Midbrain (tissue), 1 donor: ENCODE data around the gene AK6.
A peak's percentile ranks its signal among the peaks of the same experiment; 100 is the strongest.
"Not testable (repeated sequence)": the region's sequence is repeated elsewhere in the genome, so short reads cannot be mapped to it uniquely, and the experiment has no call there.

Experiments used
- DNase-seq: peaks from one replicate; lab custom pipeline; 2025; lab: John Stamatoyannopoulos, UW

The AK6 gene

DNA sequence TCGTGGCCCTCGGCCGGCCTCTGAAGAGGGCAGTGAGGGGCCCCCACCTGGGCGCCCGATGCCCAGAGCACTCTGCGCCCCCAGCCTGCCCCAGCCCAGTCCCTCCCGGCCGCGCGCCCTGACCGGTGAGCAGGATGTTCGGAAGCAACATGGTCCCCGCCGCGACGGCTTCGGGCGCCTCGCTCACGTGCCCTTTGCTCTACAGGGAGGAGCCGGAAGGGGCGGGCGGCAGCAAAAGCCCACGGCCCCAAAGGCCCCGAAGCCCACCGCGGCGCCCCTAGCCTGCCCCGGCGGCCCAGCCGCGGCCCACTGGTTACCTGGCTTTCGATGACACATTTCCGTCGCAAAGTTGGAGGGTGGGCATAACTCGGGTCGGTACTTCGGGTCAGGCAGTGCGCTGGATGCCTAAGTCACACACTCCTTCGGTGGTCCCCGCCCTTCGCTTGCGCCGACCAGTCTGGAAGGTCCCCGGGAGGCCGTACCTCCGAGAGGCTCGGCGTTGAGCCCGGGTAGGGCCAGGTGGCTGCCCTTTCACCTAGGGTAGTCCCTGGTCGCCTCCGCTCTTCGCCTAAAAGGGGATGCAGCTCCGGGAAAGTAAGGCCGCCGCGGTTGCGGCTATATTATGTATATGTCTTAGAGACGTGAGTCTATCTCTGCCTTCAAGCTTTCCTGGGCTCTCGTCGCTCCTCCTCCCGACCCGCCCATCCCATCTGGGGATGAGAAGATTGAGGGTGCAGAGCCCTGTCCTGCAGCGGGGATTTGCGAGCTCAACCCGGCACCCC lies at the start of gene AK6, which contains the start of the genes RAD17 and TAF9:
TSS of gene AK6 (minus strand) at position 181 of the 782 bp plus-strand sequence. CDS start at position 151, 30 bp downstream.
TSS of gene RAD17 (plus strand) at position 479 of the 782 bp plus-strand sequence. CDS start 2,391 bp downstream, outside the sequence.
TSS of gene TAF9 (minus strand) at position 181 of the 782 bp plus-strand sequence. CDS start 3,783 bp downstream, outside the sequence.
- peak; percentile 92 for DNase-seq

GRCh38 chr5:69418554-69418953 lies 49.2 kb upstream of the AK6 start:
- no peak for DNase-seq

GRCh38 chr5:69416699-69417098 lies 47.4 kb upstream of the AK6 start:
- no peak for DNase-seq

DNA sequence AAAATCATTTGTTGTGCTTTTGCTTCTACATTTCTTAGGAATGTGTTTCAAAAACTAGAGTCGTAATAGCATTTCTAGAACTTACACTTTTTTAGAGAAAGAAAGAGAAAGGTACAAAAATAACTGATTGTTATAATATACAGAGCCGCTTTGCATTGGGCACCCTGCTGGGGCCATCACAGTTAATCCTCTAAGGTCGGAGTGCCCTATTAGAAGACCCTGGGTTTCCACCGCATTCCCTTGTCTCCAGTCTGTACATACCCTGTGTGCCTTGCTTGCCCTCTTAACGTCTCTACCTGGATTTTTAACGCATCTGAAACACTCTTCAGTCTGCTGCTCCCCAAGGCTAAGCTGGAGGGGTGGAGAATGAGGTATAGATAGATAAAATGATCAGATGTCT lies 46.9 kb upstream of the AK6 start:
- DNase-seq, result no peak

GRCh38 chr5:69415584-69415958 lies 46.3 kb upstream of the AK6 start:
- no peak for DNase-seq

DNA sequence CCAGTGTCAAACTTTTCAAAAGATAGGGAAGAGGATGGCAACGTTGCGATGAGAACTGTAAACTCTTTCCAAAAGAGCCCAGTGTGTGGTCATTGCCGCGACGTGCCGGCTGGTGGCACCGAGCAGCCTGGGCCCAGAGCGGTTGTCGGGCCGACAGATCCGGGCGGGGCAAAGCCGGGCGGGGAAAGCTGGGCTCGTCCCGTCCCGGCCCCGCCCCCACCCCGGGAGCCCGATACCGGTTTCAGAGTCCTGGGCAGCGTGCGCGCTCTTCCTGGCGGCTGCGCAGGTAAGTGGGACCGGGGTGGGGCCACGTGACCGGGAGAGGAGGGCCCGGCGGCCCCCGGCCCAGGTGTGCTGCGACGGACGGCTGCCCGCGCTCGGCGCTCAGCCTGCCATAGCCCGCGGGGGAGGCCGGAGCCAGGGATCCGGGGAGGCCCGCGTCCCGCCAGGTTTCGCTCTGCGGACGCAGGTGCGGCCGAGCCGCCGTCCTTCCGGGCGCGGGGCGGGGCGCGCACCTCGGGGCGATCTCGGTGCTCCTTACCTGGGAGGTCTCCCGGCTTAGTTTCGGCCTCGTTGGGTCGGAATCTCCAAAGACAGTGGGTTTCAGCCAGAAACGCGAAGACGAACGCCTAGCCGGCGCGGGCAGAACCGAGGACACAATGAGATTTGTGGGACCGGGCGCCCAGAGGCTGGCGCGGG lies 45.7 kb upstream of the AK6 start, which contains the start of gene MARVELD2:
TSS of gene MARVELD2 (plus strand) at position 232 of the 699 bp plus-strand sequence. CDS start 4,270 bp downstream, outside the sequence.
- DNase-seq, result peak; percentile 2

DNA sequence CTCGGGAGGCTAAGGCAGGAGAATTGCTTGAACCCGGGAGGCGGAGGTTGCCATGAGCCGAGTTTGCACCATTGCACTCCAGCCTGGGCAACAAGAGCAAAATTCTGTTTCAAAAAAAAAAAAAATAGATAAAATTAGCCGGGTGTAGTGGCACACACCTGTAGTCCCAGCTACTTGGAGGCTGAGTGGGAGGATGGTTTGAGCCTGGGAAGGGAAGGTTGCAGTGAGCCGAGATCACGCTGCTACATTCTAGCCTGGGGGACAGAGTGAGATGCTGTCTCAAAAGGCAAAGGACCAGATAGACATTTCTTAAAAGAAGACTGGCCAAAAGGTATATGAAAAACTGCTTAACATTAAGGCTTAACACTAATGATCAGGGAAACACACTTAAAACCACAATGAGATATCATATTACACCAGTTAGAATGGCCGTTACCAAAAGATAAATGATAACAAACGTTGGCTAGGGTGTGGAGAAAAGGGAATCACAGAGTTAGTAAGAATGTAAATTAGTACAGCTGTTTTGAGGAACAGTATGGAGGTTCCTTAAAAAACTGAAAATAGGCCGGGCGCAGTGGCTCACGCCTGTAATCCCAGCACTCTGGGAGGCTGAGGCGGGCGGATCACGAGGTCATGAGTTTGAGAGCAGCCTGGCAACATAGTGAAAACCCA lies 35.5 kb upstream of the AK6 start:
- no peak for DNase-seq

DNA sequence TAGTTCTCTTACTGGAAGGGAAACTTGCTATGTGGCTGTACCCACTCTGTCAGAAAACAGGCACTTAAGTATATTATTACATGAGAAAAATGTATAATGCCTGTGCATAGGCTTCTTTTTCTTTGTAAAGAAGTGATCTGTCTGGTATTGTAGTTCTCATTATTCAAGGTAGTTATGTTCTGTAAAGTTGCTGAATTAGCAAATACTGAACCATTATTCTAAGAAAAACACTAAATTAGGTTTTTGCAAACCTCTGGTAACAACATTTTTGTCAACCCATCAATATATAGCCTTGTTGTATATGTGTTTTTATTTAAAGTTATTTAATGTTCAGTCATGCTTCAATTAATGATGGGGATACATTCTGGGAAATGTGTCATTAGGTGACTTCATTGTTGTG lies 9.1 kb upstream of the AK6 start:
- no peak for DNase-seq

GRCh38 chr5:69374911-69375446 lies 5.7 kb upstream of the AK6 start:
- DNase-seq, result no peak

DNA sequence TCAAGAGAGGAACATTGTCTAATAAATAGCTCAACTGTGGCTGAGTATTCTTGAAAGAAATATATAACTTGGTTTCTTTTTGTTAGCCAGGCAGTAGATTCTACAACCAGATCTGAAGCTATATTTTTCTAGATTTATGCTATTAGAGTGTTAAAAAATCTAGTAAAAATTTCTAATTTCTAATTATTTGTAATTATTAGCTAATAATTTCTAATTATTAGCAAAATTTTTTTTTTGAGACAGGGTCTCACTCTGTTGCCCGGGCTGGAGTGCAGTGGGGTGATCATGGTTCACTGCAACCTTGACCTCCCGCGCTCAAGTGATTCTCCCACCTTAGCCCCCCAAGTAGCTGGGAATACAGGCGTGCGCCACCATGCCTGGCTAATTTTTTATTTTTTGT lies 3.1 kb upstream of the AK6 start:
- no peak for DNase-seq

DNA sequence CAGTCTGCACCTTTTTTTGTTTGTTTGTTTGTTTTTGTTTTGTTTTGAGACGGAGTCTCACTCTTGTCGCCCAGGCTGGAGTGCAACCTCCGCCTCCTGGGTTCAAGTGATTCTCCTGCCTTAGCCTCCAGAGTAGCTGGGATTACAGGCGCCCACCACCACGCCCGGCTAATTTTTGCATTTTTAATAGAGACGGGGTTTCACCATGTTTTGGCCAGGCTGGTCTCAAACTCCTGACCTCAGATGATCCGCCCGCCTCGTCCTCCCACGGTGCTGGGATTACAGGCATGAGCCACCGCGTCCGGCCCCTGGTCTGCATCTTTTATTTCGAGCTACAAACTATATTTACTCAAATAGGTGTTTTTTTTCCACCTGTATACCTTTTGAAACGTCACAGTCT lies 1.0 kb upstream of the AK6 start:
- not testable (repeated sequence) for DNase-seq

- no peak for DNase-seq
Observed at GRCh38 chr5:69368458-69369339, 621 bp downstream of the AK6 start.

GRCh38 chr5:69367697-69368279 lies 1.5 kb downstream of the AK6 start:
- no peak for DNase-seq

GRCh38 chr5:69364850-69365249 lies 4.5 kb downstream of the AK6 start:
- no peak for DNase-seq

DNA sequence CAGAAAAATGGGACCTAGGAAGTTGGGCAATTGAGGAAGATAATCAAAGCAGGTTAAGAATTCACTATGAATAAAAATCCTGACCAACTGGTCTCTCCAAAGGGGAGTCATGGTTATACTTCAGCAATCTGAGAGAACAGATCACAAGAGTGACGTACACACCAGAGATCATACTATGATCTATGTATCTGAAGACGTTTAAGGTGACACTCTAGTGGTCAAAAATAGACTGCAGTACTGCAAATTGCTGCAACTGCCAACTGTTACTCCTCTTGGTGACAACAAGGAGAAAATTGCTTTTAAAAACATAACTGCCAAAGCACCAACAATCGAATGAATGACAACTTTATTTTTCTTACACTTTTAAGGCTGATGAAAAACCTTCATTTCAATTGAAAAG lies 4.9 kb downstream of the AK6 start:
- no peak for DNase-seq

GRCh38 chr5:69360442-69360841 lies 8.9 kb downstream of the AK6 start:
- no peak for DNase-seq

DNA sequence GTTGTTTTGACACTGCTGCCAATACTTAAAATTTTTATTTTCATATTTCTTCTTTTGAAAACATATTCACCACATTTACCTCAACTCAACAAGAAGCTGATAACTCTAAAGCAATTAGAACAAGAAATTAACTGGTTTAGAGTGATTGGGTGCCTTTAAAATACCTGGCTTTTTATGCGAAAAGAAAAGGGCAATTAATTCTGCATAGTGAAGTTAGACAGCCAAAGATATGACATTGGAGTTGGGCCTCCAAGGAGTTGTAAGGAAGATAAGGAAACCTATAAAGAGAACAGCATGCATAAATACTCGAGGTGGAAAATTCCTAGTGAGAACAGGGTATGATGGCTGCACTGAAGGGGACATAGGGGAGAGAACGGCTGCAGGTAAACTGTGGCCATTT lies 9.6 kb downstream of the AK6 start:
- no peak for DNase-seq

- no peak for DNase-seq
Observed at GRCh38 chr5:69350664-69351063, 18.7 kb downstream of the AK6 start.

GRCh38 chr5:69343083-69343482 lies 26.2 kb downstream of the AK6 start:
- no peak for DNase-seq

- DNase-seq, result no peak
Observed at GRCh38 chr5:69341520-69342161, 27.7 kb downstream of the AK6 start.
